WERI-Rb-1 (cell line): ENCODE data around the gene CYP4F2.
"Not testable (repeated sequence)": the region's sequence is repeated elsewhere in the genome, so short reads cannot be mapped to it uniquely, and the experiment has no call there.

Experiments used
- DNase-seq: peaks from one replicate; pipeline ENCODE4 v3.0.0-alpha.2; 2020
- H3K27ac ChIP-seq: fragments of 250-450 bp; sonication (Bioruptor Pico); 2 replicates; pipeline ENCODE4 v1.5.1; 2020; ENCODE audit warnings: mild to moderate bottlenecking, moderate library complexity
- H3K27me3 ChIP-seq: fragments of 250-450 bp; sonication (Bioruptor Pico); 2 replicates; pipeline ENCODE4 v1.5.1; 2021; ENCODE audit warnings: mild to moderate bottlenecking, low read depth, moderate library complexity; ENCODE audit not compliant: insufficient read depth, severe bottlenecking
- H3K36me3 ChIP-seq: fragments of 250-450 bp; sonication (Bioruptor Pico); 2 replicates; pipeline ENCODE4 v1.5.1; 2020; ENCODE audit warnings: mild to moderate bottlenecking, moderate library complexity
- H3K4me3 ChIP-seq: 2 replicates; pipeline ENCODE4 v1.5.1; 2011; ENCODE audit warnings: low read depth, mild to moderate bottlenecking, control low read depth, low read length
- H3K9me3 ChIP-seq: fragments of 250-450 bp; sonication (Bioruptor Pico); 2 replicates; pipeline ENCODE4 v1.5.1; 2021; ENCODE audit warnings: mild to moderate bottlenecking, moderate library complexity; ENCODE audit not compliant: severe bottlenecking
- TF ChIP-seq, protein P1 (sequence below): IDR thresholded peaks from 2 replicates; pipeline ENCODE4 v1.5.1; 2011; ENCODE audit warnings: low read depth, mild to moderate bottlenecking, control low read depth, inconsistent platforms, low read length

Gene CYP4F2

DNA sequence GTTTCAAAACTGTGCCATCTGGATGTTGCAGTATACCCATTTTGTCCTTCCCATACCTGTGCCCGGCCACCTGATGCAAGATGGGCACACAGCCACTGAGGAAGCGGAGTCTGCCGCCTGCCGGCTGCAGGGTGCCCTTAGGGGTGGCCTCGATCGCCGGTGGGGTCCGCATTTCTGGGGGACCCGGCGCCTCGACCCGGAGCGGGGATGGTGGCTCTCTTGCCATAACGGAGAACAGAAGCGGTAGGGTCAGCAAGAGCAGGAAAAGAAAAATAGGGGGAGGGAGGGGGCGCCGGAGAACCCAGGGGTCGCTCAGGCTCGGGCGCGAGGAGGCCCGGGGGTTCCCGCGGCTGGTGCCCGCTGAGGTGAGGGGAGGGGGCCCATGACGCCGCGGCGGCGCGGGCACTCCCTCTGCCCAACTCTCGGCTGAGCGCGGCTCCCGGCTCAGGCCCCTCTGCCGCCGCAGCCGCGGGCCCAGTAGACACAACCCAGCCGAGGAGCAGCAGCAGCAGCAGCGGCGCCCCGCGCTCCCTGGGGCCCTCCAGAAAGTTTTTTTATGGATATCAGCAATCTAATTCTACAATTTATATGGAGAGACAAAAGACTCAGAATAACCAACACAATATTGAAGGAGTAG, 13.8 kb upstream of the CYP4F2 start:
- Histone ChIP-seq H3K36me3 (no peaks in the 10 kb centered on the region), H3K4me3 (no peak overlapping the region), H3K27me3 (peaks cover 44% of the 10 kb centered on the region), H3K9me3 (peaks cover 8% of the 10 kb centered on the region), H3K27ac (no peak overlapping the region)
- DNase-seq = no peak
- TF ChIP-seq, protein P1, sequence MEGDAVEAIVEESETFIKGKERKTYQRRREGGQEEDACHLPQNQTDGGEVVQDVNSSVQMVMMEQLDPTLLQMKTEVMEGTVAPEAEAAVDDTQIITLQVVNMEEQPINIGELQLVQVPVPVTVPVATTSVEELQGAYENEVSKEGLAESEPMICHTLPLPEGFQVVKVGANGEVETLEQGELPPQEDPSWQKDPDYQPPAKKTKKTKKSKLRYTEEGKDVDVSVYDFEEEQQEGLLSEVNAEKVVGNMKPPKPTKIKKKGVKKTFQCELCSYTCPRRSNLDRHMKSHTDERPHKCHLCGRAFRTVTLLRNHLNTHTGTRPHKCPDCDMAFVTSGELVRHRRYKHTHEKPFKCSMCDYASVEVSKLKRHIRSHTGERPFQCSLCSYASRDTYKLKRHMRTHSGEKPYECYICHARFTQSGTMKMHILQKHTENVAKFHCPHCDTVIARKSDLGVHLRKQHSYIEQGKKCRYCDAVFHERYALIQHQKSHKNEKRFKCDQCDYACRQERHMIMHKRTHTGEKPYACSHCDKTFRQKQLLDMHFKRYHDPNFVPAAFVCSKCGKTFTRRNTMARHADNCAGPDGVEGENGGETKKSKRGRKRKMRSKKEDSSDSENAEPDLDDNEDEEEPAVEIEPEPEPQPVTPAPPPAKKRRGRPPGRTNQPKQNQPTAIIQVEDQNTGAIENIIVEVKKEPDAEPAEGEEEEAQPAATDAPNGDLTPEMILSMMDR = no peak

DNA sequence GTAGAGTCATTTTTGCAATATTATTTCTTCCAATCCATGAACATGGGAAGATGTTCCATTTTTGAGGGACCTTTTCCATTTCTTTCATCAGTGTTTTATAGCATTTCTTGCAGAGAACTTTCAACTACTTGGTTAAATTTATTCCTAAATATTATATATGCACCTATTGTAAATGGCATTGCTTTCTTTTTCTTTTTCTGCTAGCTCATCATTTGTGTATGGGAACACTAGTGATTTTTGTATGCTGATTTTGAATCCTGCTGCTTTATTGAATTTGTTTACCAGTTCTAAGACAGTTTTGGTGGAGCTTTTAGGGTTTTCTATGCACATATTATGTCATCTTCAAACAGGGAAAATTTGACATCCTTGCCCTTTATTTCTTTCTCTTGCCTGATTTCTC, 7.2 kb upstream of the CYP4F2 start:
- DNase-seq = no peak
- Histone ChIP-seq H3K27ac (no peak overlapping the region), H3K27me3 (peaks cover 33% of the 10 kb centered on the region), H3K4me3 (no peak overlapping the region), H3K36me3 (no peaks in the 10 kb centered on the region), H3K9me3 (no peaks in the 10 kb centered on the region)
- TF ChIP-seq, protein P1 = no peak

DNA sequence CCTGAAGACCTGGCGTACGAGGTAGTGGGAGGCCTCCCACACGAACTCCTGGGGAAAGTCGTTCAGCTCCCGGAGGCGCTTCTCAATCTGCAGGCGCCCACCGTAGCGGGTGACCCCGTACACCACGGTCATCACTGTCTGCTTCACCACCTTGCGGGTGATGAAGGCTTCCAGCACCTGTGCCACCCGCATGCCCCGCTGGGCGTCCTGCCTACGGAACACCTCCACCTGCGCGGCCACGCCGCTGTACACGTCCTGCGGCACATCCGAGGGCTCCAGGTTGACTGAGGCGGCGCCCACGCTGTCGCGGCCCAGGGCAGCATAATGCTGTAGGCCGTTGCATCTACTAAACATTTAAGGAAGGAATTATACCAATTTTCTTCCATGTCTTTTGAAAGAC, 5.0 kb upstream of the CYP4F2 start:
- peaks cover 38% of the 10 kb centered on the region for H3K27me3 ChIP-seq
- not testable (repeated sequence) for H3K27ac ChIP-seq, H3K36me3 ChIP-seq, DNase-seq, H3K4me3 ChIP-seq, H3K9me3 ChIP-seq

DNA sequence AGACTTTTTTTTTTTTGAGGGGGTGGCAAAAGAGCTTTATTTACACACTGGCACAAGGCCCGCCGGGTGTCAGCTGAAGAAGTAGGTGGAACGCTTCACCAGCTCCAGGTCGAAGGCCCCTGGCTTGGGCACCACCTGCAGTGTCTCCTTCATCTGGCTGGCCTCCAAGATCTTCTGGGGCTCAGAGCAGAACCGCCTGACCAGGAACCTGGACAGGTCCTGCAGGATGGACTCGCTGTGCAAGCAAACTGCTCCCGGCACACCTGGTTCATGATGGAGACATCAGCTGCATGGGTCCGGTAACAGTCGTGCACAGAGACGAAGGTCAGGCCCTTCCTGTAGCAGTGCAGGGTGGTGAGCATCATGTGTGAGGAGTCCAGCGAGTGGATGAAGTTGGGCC, 4.4 kb upstream of the CYP4F2 start:
- Histone ChIP-seq H3K9me3 (no peaks in the 10 kb centered on the region), H3K36me3 (no peaks in the 10 kb centered on the region), H3K4me3 (no peak overlapping the region), H3K27ac (no peak overlapping the region), H3K27me3 (peaks cover 44% of the 10 kb centered on the region)
- DNase-seq = no peak
- TF ChIP-seq, protein P1 = no peak

DNA sequence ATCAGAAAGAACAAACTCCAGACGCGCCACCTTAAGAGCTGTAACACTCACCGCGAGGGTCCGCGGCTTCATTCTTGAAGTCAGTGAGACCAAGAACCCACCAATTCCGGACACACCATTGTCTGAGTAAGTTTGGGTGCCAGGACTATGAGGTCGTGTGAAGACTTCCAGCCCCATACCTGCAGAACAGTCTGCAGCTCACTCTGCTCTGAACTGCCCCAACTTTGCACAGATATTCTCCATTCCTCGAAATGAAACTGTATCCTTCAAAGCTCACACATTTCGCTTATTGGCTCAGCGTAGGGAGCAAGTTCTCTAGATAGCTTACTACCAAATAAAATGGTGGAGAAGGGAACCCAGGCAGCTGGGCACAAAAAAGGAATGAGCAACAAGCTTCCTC, 2.6 kb upstream of the CYP4F2 start:
- Histone ChIP-seq H3K9me3 (no peaks in the 10 kb centered on the region), H3K36me3 (no peaks in the 10 kb centered on the region), H3K27ac (no peak overlapping the region), H3K4me3 (no peak overlapping the region), H3K27me3 (peaks cover 54% of the 10 kb centered on the region)
- TF ChIP-seq, protein P1 = no peak
- no peak for DNase-seq

DNA sequence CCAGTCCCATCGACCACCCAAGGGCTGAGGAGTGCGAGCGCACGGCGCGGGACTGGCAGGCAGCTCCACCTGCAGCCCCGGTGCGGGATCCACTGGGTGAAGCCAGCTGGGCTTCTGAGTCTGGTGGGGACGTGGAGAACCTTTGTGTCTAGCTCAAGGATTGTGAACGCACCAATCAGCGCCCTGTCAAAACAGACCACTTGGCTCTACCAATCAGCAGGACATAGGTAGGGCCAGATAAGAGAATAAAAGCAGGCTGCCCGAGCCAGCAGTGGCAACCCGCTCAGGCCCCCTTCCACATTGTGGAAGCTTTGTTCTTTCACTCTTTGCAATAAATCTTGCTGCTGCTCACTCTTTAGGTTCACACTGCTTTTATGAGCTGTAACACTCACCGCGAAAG, 2.2 kb upstream of the CYP4F2 start:
- not testable (repeated sequence) for H3K9me3 ChIP-seq, H3K4me3 ChIP-seq, H3K27ac ChIP-seq, H3K36me3 ChIP-seq, DNase-seq
- H3K27me3 ChIP-seq = peaks cover 54% of the 10 kb centered on the region

DNA sequence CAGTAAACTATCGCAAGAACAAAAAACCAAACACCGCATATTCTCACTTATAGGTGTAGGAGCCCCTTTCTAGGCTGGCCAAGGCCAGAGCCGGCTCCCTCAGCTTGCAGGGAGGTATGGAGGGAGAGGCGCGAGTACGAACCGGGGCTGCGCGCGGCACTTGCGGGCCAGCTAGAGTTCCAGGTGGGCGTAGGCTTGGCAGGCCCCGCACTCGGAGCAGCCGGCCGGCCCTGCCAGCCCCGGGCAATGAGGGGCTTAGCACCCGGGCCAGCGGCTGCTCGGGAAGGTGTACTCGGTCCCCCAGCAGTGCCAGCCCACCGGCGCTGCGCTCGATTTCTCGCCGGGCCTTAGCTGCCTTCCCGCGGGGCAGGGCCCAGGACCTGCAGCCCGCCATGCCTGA, 1.7 kb upstream of the CYP4F2 start:
- not testable (repeated sequence) for H3K9me3 ChIP-seq
- H3K27me3 ChIP-seq = peaks cover 54% of the 10 kb centered on the region

More for the DNA sequence above, 1.7 kb upstream of the CYP4F2 start:
- not testable (repeated sequence) for H3K27ac ChIP-seq, H3K4me3 ChIP-seq, DNase-seq, H3K36me3 ChIP-seq
